ENCODE measurements around the gene EPB41L3.
A peak's percentile ranks its signal among the peaks of the same experiment; 100 is the strongest.

- TF ChIP-seq CTCF (conservative IDR thresholded peaks at IDR 0.05 in 1 of 2, IDR thresholded peaks at IDR 0.05 in 1 of 2; ENCODE audit: low read depth in 1 of 2, low read length in 2 of 2), result peak in 1 of 2 donors; percentile 16
- TF ChIP-seq EZH2 (IDR thresholded peaks at IDR 0.05; ENCODE audit: low read length, missing control alignments), result no peak
Observed at GRCh38 chr18:5556310-5556974, 12.6 kb upstream of the EPB41L3 start.

All from fibroblast of lung (primary cell).